ENCODE measurements around the gene JPH3.
"Not testable (repeated sequence)": the region's sequence is repeated elsewhere in the genome, so short reads cannot be mapped to it uniquely, and the experiment has no call there.

Gene JPH3

DNA sequence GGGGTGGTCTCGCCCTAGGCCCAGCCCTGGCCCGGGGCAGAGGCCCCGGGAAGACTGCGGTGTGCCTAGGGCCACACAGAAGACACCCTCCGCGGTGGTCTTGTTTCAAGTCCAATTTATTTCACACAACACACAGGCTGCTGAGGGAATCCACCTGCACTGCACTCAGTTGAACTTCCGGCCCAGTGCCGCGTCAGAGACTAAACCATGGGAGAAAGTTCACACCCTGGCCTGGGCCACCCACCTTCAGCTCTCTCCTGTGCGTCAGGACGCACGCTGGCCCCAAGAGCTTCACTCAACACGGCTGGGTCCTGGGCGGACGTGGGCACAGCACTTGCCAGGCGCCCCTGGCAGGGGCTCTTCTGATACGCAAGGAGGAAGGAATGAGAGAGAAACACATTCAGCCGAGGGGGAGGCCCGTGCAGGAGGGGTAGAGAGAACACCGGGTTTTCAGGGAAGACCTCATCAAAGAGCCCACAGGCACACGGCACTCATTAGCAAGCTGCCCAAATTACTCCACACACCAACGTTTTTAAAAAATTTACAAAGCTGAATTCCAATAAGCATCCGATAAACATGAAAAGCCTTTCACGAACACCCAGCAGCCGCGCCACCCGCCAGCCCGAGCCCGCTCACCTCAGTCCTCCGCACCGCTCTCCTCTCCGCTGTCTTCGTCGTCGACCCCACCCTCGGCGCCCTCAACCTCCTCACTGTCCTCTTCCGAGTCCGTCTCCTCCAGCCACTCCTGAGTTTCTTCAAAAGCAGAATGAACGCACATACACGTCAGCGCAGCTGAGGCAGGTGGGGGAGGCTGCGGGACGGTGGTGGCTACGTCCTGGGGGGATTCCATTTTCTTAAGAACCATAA is 105.6 kb downstream of the JPH3 start:
- in situ Hi-C loops (cut with MboI; ENCODE audit: low sequenced_read_pairs): no loop called here

DNA sequence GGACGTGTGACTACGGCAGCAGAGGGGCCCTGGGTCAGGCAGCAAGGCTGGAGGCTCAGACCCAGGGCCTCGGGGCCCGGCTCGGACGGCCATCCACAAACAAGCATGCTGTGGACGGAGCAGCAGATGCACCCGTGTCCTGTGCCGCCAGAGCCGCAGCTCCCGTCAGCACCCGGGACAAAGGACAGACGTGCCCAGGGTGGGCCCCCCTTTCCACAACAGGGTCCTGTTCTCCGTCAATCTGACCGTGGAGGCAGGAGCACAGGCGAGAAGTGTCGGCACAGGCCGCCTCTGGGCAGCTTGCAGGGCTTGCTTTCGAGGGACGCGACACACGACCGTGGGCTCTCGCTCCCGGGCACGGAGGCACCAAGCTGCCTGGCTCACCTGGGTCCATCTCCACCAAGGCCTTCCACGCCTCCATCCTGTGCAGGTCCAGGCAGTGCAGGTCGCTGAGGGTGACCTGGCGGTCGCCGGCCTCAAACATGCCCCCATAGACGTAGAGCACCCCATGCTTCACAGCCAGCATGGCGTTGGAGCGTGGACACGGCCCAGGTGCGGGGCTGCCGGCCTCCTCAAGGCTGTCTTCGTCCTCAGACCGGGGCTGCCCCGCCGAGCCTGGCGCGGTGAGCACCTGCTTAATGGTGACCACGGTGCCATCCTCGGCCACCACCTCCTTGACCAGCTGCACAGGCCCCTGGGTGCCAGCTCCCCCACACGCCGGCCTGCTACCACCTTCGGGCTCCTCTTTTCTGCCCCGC is 106.8 kb downstream of the JPH3 start:
- in situ Hi-C loops (cut with MboI; ENCODE audit: low sequenced_read_pairs): no loop called here

DNA sequence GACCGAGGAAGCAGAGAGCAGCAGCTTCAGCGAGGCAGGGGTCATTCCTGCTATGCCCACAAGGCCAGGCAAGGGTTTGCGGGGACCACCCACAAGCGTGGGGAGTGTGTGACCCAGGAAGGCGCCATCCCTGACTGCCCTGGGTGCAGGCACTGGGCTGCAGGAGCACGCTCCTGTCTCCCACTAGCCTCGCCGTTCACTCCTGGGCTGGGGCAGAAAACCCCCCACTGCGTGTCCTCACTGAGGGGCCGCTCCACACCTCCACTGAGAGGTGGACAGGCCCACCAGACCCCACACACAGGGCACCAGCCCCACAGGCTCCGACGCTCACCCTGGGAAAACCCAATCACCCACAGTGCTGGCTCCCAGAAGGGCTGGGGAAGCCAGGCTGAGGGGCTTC is 107.4 kb downstream of the JPH3 start:
- in situ Hi-C loops (cut with MboI; ENCODE audit: low sequenced_read_pairs): no loop called here

DNA sequence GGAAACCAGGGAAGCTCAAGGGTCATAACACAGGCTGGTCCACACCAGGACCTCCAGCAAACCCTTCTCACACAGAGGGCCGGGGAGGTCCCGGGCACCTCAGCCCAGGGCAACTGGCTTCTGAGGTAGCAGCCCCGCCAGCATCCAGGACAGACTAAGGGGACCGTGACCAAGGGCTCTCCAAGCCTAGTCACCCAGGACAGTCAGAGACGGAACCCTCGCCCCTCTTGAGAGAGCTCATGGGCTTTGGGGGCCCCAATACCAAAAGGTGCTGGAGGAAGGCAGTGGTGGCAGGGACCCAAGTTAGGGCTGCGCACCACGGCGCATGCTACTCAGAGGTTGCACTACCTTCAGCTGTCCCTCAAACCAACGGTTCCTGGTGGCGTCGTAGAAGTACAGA is 108.6 kb downstream of the JPH3 start:
- in situ Hi-C loops (cut with MboI; ENCODE audit: low sequenced_read_pairs): no loop called here

DNA sequence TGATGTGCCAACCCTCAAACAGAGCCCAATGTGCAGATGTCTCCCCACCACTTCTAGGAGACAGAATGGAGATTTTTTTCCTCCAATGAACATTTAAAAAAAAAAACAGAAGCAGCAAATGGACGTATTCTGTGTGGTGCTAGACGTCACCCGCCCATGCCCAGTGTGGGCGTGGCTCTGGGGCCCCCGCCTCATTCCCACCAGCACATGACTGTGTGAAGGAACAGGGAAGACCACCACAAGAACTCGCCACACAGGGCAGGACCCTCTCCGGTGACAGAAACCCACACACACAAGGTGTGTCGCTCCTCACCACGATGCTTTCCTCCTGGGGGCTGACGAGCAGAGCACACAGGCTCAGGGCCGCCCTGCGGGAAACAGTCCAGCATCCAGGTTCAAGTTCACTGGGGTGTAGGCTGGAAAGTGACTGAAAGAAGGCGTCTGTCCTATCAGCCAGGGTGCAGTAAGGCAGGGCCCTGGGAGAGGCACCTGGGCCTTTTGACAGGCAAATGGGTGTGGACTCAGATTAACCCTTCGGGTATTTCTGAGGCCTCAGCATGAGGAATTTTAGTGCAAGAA is 110.0 kb downstream of the JPH3 start:
- in situ Hi-C loops (cut with MboI; ENCODE audit: low sequenced_read_pairs): no loop called here

DNA sequence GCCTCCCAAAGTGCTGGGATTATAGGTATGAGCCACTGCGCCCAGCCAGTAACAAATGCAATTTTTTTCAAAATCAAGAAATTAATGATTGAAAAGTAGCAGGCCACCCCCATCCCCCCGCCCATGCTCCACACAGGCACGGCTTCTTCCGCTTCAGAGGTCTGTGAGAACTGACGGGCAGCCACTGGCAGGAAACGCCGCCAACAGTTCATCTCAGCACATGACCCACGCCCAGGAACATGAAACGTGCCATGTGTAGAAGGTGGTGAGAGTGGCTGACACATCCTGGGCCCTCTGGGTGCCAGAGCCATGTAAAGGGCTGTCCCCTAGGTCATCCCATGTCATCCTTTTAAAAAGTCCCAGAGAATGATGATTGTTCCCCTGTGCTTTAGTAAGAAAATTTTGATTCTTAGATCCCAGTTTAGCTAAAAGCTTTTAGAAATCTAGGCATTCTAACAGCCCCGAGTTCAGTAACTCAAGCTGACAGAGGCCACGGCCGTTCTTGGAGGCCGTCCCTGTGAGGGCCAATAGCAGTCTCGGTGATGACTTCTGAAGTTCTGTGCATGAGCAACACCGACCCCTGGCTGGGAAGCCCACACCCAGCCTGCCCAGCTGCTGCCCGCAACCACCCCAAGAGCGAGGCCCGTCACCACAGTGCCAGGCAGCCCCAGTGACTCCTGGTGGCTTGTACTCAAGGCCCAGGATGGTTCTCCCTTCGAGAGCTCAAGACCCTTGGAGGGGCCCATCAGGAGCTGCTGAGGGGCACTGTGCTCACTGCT is 111.3 kb downstream of the JPH3 start:
- in situ Hi-C loops (cut with MboI; ENCODE audit: low sequenced_read_pairs): no loop called here

DNA sequence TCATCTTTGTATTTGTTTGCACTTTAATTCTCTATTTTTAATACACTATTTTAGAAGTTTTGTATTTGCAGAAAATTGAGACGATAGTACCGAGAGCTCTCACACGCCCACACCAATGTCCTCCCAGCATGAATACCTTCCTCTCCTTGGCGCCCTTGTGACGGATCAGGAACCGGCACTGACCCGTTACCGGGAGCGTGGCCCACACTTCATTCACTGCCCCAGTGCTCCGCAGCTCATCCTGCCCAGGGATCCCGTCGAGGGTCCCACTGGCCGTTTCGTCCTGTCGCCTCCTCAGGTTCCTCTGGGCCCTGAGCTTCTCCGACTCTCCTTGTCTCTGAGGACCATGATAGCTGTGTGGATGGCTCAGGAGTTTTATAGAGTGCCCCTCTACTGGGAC is 112.9 kb downstream of the JPH3 start:
- in situ Hi-C loops (cut with MboI; ENCODE audit: low sequenced_read_pairs): no loop called here

DNA sequence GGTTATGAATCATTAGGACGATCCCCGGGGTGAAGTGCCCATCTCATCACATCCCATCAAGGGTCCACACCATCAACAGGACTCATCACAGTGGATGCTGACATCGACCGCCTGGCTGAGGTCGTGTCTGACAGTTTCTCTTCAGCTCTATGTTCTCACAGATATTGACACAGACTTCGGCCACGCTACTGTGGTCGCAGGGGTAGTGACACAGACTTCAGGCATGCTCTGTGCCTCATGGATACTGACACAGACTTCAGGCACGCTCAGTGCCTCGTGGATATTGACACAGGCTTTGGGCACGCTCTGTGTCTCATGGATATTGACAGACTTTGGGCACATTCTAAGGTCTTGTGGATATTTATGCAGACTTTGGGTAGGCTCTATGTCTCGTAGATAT is 113.3 kb downstream of the JPH3 start:
- in situ Hi-C loops (cut with MboI; ENCODE audit: low sequenced_read_pairs): no loop called here

DNA sequence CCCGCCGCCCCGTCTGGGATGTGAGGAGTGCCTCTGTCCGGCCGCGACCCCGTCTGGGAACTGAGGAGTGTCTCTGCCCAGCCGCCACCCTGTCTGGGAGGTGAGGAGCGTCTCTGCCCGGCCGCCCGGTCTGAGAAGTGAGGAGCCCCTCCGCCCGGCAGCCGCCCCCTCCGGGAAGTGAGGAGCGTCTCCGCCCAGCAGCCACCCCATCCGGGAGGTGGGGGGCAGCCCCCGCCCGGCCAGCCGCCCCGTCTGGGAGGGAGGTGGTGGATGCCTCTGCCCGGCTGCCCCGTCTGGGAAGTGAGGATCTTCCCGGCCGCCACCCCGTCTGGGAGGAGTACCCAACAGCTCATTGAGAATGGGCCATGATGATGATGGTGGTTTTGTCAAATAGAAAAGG is 116.5 kb downstream of the JPH3 start:
- in situ Hi-C loops (cut with MboI; ENCODE audit: low sequenced_read_pairs): not testable (repeated sequence)

DNA sequence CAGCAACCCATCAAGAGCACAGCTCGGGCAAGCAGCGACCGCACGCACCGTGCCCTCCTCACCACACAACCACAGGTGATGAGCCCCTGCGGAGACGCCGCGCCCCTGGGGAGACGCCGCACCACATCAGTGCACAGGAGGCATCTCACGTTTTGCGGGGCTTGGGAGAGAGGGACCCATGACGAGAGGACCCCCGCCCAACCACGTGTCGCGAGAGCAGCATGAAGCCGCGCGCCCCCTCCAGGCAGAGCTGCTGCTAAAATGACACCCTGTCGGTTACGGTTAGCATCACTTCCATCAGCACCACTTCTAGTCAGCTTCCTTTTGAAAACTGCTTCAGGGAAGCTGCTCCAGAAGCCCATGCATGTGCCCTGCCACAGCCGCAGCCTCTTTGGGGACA is 118.1 kb downstream of the JPH3 start:
- in situ Hi-C loops (cut with MboI; ENCODE audit: low sequenced_read_pairs): no loop called here

DNA sequence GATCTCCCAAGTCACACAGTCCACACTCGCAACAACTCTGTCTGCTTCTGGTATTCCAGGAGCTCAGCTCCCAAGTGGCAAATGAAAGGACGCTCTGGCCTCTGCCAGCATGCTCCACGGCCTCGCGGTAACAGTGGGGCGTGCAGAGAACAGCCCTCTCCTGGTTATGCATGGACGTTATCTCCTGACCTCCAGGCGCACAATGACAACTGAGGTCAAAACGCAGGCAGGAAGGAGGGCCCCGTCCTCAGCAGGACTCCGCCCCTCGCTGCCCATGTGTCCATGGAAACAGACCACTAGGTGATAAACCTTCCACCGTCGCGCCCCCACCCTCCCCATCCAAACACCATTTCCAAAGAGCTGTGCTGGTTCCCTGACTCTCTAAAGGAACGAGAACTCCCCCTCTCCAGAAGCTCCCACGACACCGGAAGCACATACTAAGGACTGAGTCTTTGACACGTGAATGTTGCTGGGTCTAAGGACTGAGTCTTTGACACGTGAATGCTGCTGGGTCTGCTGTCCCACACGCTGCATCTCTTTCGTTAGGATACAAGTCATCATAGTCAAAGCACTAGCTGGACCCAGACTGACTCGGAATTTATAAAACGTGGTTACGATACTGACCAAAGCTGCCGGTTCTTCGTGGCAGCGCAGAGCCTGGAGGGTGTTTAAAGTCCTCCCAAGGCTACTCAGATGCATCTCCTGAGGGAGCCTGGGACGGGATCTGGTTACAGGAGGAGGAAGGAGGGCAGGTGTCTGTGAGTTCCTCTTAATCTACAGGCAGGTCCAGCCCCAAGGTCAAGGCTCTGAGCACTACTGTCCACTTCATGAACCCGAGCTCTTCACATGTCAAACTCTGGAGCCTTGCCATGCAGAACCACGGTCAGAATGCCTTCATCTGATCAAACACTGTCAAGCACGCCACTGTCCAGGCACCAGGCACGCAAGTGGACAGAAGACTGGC is 119.6 kb downstream of the JPH3 start:
- in situ Hi-C loops (cut with MboI; ENCODE audit: low sequenced_read_pairs): no loop called here

DNA sequence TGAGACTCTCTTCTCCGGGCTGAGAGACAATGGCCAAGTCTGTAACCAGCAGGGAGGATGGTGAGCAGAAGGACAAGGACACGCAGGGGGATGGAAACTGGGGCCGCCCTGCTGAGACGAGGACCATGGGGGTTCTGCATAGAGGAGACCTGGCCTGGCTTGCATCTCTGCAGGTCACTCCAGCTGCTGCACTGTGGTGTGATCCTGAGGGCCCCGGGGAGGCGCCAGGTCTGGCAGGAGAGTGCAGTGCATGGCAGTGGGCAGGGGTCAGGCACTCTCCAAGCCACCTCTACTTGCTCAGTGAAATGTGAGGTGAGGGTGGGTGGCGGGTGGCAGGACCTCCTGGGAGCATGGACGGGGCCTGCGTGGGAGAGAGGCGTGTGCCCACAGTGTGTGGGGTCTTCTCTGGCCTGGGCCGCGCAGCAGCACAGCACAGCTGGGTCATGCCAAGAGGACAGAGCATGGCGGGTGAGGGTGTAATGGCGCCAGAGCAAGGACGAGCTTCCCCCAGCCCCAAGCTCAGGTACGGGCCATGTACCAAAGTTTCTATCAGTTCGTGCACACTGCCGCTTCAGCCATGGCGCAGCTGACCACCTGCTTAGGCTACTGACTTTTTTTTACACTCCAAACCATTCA is 120.4 kb downstream of the JPH3 start:
- in situ Hi-C loops (cut with MboI; ENCODE audit: low sequenced_read_pairs): no loop called here

DNA sequence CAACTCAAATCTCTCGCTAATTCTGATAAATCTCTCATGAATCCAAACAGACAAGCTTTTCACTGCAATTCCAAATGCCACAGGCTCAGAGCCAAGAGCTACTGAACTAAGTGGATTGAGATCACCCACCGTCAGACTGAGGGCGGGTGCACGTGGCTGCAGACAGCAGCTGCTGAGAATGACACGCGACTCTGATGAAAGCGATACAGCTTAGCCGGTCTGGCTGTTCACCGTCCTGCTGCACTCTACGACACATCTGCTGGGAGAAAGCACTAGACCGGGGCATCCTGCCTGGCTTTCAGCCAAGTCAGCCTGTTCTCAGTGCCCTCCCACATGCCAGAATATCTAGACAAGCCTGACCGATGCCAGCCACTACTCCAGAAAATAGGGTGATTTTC is 120.9 kb downstream of the JPH3 start:
- in situ Hi-C loops (cut with MboI; ENCODE audit: low sequenced_read_pairs): no loop called here

DNA sequence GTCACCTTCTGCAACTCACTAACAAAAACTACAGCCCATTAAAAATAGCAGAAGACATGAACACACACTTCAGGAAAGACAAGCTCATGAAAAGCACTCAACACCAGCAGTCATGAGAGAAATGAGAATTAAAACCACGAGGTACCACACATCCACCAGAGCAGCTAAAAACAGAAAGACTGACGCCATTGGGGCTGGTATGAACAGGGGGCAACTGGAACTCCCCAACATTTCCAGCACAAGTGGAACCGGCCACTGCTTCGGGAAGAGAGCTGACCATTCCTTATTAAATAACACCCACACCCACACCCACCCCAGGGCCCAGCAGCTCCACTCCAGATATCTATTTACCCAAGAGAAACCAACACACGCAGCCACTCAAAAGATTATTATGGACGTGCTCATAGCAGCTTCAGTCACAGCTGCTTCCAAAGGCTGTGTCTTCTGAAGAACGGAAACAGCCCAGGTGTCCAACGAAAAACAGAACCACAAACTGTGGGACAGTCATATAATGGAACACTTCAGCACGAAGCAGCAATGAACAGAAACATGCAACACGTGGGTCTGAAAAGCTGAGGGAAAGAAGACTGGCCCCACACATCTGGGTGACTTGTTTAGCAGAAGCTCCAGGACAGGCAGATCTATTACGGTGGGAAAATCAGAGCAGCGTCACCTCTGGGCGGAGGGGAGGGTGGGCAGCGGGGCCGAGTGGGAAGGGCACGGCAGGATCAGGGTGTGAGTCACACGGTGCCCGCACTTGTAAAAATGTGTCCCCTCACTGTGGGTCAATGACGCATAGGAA is 122.4 kb downstream of the JPH3 start:
- in situ Hi-C loops (cut with MboI; ENCODE audit: low sequenced_read_pairs): no loop called here

DNA sequence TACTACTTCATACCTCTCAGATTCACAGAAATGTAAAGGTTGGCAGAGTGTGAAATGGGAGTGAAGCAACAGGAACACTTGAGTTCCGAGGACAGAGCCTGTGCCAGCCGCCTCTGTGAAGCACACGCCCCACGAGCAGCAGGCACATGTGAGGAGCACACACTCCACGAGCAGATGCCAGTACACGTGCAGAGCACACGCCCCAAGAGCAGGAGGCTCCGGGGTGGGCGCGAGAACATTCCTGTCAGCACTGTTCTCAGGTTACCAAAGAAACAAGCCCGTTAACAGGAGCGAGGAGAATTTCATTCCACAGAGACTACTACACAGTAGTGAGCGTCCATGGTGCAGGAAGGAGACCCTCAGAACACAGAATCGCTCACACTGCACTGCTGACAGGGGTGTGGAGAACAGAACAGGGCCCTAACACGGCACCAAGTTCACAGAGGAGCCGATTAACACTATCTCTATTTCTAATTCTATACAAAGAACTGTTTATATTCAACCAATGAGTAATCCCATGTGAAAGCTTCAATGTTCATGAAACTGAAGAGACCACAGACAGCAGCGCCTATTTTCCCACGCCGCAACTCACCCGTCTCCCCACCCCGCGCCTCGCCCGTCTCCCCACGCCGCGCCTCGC is 123.4 kb downstream of the JPH3 start:
- in situ Hi-C loops (cut with MboI; ENCODE audit: low sequenced_read_pairs): no loop called here

DNA sequence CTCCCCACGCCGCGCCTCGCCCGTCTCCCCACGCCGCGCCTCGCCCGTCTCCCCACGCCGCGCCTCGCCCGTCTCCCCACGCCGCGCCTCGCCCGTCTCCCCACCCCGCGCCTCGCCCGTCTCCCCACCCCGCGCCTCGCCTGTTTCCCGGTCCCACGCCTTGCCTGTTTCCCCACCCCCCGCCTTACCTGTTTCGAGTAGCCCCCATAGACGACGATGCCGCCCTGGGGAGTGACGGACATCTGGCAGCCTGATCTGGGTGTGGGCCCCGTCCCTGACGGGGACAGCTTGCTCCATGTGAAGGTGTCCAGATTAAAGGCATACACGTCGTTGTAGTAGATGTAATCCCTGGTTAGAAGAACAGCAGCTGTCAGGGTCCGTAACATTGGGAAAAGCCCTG is 124.3 kb downstream of the JPH3 start:
- in situ Hi-C loops (cut with MboI; ENCODE audit: low sequenced_read_pairs): not testable (repeated sequence)

DNA sequence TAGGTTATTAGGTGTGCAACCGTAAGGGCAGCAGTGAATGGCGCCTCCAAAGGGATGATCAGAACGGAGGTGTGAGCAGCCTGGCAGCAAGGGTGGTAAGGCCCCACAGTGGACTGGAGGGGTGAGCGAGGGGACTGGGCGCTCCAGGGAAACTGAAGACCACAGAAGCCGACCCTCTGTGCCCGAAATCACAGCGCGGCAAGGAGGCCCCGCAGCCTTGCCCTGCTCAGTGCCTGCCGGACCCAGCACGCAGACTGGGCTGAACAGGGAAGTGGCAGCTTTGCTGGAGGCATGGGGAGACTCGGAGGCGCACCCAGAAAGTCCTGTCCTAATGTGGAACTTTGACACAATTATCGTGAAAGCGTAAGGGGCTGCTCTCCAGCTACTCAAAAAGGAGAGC is 125.0 kb downstream of the JPH3 start:
- in situ Hi-C loops (cut with MboI; ENCODE audit: low sequenced_read_pairs): no loop called here

DNA sequence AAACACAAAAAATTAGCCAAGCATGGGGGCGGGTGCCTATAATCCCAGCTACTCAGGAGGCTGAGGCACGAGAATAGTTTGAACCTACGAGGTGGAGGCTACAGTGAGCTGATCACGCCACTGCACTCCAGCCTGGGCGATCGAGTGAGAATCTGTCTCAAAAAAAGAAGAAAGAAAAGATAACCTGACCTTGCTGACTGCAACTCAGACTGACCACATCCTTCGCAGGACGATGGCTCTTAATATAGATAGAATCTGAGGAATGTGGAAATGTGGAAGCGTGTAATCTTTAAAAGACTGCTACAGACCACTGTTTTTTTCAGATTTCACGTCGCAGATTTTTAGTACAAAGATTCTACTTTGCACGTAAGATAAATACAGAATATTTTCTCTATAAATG is 125.7 kb downstream of the JPH3 start:
- in situ Hi-C loops (cut with MboI; ENCODE audit: low sequenced_read_pairs): no loop called here

Data from HL-60/S4 (cell line).